Activated CD8-positive, alpha-beta memory T cell treated with anti-CD3 and anti-CD28 coated beads, Interleukin-2, amount 50 U/mL, for 24 hours (primary cell): ENCODE results near the gene TMEM255B.
"Not testable (repeated sequence)": the region's sequence is repeated elsewhere in the genome, so short reads cannot be mapped to it uniquely, and the experiment has no call there.

Experiments used
- DNase-seq: peaks from one replicate; pipeline ENCODE4 v3.0.0-alpha.2; 2020; ENCODE audit errors: extremely low read depth

Gene TMEM255B

GRCh38 chr13:113816254-113816929 is 57.4 kb downstream of the TMEM255B start:
- DNase-seq: no peak

DNA sequence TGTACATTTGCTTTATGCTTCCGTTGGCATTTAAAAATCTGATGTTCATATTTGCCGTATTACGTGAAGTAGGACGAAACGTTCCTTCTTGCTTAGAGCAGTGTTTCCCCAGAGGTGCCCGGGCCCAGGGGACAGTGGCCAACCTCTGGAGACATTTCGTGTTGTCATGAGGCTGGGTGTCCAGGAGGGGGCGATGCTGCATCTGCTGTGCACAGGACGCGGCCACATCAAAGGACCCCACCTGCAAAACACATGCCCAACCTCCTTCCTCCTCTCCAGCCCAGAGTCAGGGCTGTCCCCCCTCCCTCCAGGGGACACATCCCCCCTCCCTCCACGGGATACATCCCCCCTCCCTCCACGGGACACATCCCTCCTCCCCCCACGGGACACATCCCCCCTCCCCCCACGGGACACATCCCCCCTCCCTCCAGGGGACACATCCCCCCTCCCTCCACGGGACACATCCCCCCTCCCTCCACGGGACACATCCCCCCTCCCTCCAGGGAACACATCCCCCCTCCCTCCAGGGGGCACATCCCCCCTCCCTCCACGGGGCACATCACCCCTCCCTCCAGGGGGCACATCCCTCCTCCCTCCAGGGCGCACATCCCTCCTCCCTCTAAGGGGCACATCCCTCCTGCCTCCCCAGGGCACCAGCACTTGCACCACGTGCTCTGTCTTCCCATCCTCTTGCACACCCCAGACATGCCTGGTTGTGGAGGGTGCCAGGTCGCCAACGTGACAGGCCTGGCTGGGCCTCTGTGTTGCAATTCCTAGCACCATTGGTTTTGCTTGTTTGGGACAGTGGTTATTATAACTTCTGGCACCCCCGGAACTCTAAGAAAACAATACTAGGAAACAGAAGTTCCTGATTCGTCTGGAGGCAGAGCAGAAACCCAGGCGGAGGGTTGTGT is 58.2 kb downstream of the TMEM255B start:
- DNase-seq: peak; percentile 57

DNA sequence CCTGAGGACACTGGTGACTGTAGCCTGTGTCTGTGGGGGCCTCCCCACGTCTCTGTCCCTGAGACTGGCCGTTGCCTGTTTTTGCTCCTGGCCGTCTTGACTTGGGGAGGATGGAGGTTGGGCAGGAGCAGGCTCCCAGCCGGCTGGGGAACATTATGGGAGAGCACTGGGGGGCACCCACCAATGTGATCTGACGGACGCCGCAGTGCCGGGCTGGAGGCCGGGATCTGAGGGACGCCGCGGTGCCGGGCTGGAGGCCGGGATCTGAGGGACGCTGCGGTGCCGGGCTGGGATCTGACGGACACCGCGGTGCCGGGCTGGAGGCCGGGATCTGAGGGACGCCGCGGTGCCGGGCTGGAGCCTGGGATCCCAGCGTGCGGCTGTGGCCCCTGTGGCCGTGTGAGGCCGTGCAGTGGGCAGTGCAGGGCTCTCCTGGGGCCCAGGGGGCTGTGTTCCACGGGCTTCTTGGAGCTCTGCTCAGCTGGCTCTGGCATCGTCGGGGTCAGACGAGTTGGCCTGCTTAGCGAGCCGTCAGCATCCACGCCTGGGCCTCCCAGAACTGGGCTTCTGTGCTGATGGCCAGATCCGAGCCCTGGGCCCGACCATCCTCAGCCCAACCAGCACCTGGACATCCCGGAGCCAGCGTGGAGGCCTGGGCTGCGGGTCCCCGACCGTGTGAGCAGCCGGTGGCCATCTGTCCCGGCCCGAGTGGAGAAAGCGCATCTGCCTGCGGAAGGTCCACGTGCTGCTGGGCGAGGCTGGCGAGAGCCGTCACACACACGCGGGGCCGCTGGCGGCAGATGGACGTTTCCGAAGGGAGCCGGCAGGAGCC is 59.0 kb downstream of the TMEM255B start:
- DNase-seq: no peak

GRCh38 chr13:113818700-113819295 is 59.8 kb downstream of the TMEM255B start:
- DNase-seq: no peak

GRCh38 chr13:113819341-113819730 is 60.3 kb downstream of the TMEM255B start:
- DNase-seq: no peak

DNA sequence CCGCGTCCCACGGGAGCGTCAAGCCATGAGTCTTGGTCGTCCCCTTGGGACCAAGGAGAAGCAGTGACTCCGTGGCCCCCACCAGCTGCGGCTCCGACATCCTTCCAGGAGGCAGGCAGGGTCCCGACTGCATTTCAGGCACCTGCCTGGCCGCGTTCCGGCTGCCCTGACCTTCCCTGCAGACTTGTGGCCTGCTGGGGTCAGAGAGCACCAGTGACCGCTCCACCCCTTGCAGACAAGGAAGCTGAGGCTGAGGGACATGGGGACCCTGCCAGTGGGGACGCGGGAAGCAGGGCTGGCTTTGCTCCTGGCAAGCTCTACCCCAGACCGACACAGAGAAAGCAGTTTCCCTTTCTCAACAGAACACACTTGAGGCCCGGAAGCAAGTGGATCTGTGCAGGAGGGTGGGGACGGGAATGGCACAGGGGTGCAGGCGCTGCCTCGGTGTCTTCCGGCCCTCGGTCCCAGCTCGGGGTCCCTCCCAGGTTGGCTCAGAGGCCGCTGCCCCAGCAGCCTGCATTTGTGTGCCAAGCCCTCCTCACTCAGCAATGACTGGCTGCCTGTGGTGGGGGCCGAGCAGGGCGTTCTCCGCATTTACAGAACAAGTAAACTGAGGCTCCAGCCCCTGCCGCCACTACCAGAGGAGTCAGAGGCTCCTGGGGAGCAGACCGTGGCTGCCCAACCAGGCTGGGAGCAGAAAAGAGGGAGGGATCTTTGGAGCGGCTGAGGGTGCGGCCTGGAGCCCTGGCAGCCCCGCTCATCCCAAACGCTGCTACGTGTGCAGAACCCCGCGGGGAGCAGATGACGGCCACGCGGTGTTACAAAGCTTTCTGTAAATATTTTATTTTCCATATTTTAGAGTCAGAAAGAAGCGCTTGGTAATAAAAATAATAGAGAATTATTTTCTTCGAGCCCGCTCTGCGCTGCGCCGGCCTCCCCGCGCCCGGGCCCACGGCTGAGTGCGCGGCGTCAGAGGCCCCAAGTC is 61.0 kb downstream of the TMEM255B start:
- DNase-seq: no peak

GRCh38 chr13:113820813-113821651 is 62.0 kb downstream of the TMEM255B start:
- no peak for DNase-seq

GRCh38 chr13:113821847-113822246 is 62.8 kb downstream of the TMEM255B start:
- DNase-seq: no peak

DNA sequence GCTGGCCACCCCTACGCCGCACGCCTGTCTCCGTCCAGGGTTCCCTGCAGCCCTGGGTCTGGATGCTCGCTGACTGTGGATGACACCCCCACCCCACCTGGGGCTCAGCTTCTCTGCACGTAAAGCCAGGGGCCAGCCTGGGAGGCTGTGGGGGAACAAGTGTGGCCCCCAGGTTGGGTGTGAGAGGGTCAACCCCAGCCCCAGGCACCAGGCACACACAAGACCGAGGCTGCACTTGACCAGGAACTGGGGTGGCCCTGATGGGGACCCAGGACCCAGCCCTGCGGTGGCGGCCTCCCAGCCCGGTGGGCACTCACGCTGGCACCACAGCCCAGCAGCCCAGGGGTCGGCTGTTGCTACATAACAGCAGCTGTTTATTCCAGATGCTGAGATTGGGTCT is 63.2 kb downstream of the TMEM255B start:
- DNase-seq: no peak

DNA sequence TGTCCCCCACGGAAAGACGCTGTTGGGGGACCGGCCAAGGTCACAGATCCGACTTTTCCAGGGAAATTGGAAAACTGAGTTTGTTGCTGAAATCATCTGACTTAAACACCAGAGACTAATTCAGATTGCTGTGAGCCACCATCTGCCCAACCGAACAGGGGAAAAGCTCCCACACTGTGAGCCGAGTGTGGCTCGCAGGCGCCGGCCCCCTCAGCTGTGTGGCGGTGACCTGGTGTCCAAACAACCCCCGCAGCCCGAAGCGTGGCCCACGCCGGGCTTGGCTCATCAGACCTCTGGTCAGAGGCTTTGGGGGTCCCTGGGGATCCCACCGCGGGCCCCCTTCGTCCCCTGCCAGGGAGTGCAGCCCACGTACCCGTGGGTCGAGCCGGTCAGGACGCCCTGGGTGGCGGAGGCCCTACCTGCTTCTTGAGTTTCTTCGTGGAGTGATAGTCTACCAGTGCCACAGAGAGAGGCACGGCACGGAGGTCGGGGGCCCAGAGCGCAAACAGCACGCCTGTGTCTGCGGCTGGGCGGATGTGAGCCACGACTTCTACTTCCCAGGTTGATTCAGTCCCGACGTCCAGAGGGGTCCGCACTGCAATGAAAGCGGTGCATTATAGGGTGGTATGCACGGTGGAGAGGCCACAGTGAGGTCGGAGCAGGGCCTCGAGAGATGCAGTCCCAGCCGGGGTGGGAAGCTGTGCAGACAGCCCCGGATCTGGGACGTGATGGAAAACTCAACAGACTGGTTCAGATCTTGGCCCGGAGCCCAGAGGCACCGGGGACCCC is 64.1 kb downstream of the TMEM255B start:
- no peak for DNase-seq

DNA sequence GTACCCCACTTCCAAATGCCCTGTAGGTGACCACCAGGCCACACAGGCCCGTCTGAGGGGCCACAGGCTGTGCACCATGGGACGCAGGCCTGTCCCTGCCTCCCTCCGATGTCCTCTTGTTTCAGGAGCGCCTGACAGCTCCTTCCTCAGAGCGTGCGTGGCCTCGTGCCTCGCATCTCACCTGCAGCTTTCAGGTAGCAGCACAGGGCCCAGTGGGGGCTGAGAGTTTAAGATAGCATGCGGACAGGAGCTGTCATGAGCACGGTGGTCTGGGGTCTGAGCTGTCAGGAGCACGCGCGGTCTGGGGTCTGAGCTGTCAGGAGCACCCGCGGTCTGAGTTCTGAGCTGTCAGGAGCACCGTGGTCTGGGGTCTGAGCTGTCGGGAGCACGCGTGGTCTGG is 64.7 kb downstream of the TMEM255B start:
- DNase-seq: no peak

GRCh38 chr13:113825841-113826240 is 66.8 kb downstream of the TMEM255B start:
- no peak for DNase-seq

DNA sequence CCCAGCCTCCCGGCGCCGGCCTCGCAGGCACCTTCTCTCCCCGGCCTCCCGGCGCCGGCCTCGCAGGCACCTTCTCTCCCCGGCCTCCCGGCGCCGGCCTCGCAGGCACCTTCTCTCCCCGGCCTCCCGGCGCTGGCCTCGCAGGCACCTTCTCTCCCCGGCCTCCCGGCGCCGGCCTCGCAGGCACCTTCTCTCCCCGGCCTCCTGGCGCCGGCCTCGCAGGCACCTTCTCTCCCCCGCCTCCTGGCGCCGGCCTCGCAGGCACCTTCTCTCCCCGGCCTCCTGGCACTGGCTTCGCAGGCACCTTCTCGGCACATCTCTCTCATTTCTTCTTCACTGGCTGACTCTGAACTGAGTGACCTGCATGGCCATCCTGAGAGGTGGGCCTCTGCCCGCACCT is 67.4 kb downstream of the TMEM255B start:
- DNase-seq: not testable (repeated sequence)

DNA sequence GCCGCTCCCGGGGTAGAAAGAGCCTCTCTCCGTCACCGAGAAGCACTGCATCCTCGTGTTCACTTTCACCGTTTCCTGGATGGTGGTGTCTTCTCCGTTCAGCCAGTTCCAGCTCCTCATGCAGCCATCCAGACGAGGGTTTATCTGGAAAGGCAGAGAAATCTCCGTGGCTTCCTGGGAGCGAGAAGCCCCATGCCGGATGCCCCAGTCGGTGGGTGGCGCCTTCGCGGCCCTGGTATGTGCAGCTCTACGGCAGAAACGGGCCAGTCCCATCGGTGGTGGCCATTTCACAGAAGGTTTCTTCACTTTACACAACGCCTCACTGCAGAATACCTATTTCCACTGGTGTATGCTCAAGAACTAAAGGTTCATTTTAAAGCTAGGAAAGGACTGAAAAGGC is 68.0 kb downstream of the TMEM255B start:
- DNase-seq: no peak

GRCh38 chr13:113828282-113828825 is 69.3 kb downstream of the TMEM255B start:
- no peak for DNase-seq

DNA sequence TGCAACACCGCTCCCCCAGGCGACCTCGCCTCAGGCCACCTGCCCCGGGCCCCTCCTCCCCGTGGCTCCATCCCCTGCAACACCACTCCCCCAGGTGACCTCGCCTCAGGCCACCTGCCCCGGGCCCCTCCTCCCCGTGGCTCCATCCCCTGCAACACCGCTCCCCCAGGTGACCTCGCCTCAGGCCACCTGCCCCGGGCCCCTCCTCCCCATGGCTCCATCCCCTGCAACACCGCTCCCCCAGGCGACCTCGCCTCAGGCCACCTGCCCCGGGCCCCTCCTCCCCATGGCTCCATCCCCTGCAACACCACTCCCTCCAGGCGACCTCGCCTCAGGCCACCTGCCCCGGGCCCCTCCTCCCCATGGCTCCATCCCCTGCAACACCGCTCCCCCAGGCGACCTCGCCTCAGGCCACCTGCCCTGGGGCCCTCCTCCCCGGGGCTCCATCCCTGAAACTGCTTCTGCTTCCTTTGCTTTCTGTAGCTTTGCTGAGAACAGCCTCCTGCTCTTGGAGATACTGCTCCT is 71.5 kb downstream of the TMEM255B start:
- not testable (repeated sequence) for DNase-seq

DNA sequence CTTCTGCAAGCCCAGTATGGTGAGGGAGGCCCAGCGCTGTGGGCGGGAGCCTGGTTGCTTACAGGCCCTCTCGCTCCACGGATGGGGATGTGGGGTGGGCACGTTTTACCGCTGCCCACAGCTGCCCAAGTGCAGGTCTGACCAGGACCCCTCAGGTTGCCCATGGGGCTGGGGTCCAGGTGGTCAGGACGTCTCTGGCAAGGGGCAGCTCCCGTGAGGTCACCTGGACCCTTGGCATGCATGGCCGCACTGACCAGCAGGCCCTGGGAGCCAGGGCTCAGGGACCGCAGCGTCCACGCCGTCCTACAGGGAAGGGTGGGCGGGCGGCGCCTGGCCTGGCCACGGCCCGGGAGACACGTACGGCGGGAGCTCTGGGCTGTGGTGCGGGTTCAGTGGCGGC is 72.0 kb downstream of the TMEM255B start:
- no peak for DNase-seq

- DNase-seq: no peak
These were observed 73.2 kb downstream of the TMEM255B start for GRCh38 chr13:113832205-113832604.
